DMS153 treated with DMSO at 0.1 percent for 48 hours (cell line): ENCODE data around the gene CEP164.

Experiments used
- DNase-seq: peaks from one replicate; lab custom pipeline; 2025; ENCODE audit not compliant: unreplicated experiment; lab: John Stamatoyannopoulos, UW

Gene CEP164

GRCh38 chr11:117356126-117356890 lies 28.7 kb downstream of the CEP164 start:
- DNase-seq, result no peak

GRCh38 chr11:117361432-117361831 lies 33.8 kb downstream of the CEP164 start:
- DNase-seq, result no peak

GRCh38 chr11:117366248-117366647 lies 38.6 kb downstream of the CEP164 start:
- no peak for DNase-seq

- DNase-seq, result no peak
These were observed 39.2 kb downstream of the CEP164 start for GRCh38 chr11:117366875-117367274.

GRCh38 chr11:117369534-117369933 lies 41.9 kb downstream of the CEP164 start:
- no peak for DNase-seq

GRCh38 chr11:117371453-117371852 lies 43.8 kb downstream of the CEP164 start:
- DNase-seq, result no peak

GRCh38 chr11:117374316-117375055 lies 46.8 kb downstream of the CEP164 start:
- no peak for DNase-seq

GRCh38 chr11:117375960-117376359 lies 48.3 kb downstream of the CEP164 start:
- no peak for DNase-seq

- DNase-seq, result no peak
These were observed 48.9 kb downstream of the CEP164 start for GRCh38 chr11:117376517-117376916.

GRCh38 chr11:117378976-117379865 lies 51.6 kb downstream of the CEP164 start:
- no peak for DNase-seq

- no peak for DNase-seq
These were observed 53.0 kb downstream of the CEP164 start for GRCh38 chr11:117380676-117381075.

- DNase-seq, result no peak
These were observed 54.1 kb downstream of the CEP164 start for GRCh38 chr11:117381481-117382387.

- no peak for DNase-seq
These were observed 55.1 kb downstream of the CEP164 start for GRCh38 chr11:117382746-117383145.

- DNase-seq, result no peak
These were observed 56.4 kb downstream of the CEP164 start for GRCh38 chr11:117384045-117384444.

GRCh38 chr11:117385471-117385870 lies 57.8 kb downstream of the CEP164 start:
- no peak for DNase-seq

GRCh38 chr11:117385906-117386305 lies 58.3 kb downstream of the CEP164 start:
- DNase-seq, result no peak

GRCh38 chr11:117387992-117388755 lies 60.5 kb downstream of the CEP164 start:
- DNase-seq, result no peak

GRCh38 chr11:117390743-117391142 lies 63.1 kb downstream of the CEP164 start:
- no peak for DNase-seq

- no peak for DNase-seq
These were observed 63.5 kb downstream of the CEP164 start for GRCh38 chr11:117391181-117391580.
